HUES64 (cell line): ENCODE measurements around the gene DHRS4L2.
"Not testable (repeated sequence)": the region's sequence is repeated elsewhere in the genome, so short reads cannot be mapped to it uniquely, and the experiment has no call there.

ENCODE experiments used
- H3K27ac ChIP-seq: 2 replicates; pipeline ENCODE4 v1.7.0; 2013; ENCODE audit warnings: low read depth, low read length, inconsistent platforms
- H3K27me3 ChIP-seq: 2 replicates; pipeline ENCODE4 v1.6.1; 2013; ENCODE audit warnings: mild to moderate bottlenecking, low read length; ENCODE audit not compliant: insufficient read depth
- H3K36me3 ChIP-seq: 2 replicates; pipeline ENCODE4 v1.6.1; 2013; ENCODE audit warnings: mild to moderate bottlenecking, low read length; ENCODE audit not compliant: insufficient read depth
- H3K4me1 ChIP-seq: 2 replicates; pipeline ENCODE4 v1.6.1; 2013; ENCODE audit warnings: mild to moderate bottlenecking, low read length, moderate library complexity; ENCODE audit not compliant: insufficient read depth
- H3K4me3 ChIP-seq: 2 replicates; pipeline ENCODE4 v1.5.1; 2013; ENCODE audit warnings: mild to moderate bottlenecking, low read length, moderate library complexity
- H3K9ac ChIP-seq: 2 replicates; pipeline ENCODE4 v1.6.1; 2013; ENCODE audit warnings: mild to moderate bottlenecking, low read depth, low read length
- H3K9me3 ChIP-seq: 2 replicates; pipeline ENCODE4 v1.6.1; 2013; ENCODE audit warnings: low read depth, low read length; ENCODE audit not compliant: insufficient read depth
- WGBS: fragments of 150-250, 120-280 bp; methylation state at CpG from one replicate; pipeline ENCODE4 v1.1.7; 2013; ENCODE audit warnings: missing lambda C conversion rate; 5-methylcytosine and 5-hydroxymethylcytosine counted together

The DHRS4L2 gene

DNA sequence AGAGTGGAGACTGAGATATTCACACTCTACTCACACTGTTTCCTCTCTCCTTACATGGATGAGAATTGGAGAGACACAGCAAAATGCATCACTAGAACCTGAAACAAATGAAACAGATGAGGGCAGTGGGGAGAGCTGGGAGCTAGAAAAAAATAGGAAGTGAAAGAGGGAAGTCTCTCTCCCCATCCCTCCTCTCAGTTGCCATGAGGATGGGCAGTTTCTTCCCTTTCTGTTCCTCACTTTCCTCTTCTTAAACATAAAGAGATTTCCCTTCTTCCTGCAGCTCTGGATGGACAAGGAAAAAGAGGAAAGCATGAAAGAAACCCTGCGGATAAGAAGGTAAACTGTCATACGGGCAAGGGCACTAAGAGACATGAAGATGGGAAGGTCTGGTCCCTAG lies 60.3 kb downstream of the DHRS4L2 start:
- H3K36me3 ChIP-seq, H3K4me1 ChIP-seq, H3K4me3 ChIP-seq, H3K9me3 ChIP-seq, H3K27ac ChIP-seq, H3K27me3 ChIP-seq, H3K9ac ChIP-seq: not testable (repeated sequence)
- WGBS: 93% methylated on average over 2 of the region's 2 CpGs

DNA sequence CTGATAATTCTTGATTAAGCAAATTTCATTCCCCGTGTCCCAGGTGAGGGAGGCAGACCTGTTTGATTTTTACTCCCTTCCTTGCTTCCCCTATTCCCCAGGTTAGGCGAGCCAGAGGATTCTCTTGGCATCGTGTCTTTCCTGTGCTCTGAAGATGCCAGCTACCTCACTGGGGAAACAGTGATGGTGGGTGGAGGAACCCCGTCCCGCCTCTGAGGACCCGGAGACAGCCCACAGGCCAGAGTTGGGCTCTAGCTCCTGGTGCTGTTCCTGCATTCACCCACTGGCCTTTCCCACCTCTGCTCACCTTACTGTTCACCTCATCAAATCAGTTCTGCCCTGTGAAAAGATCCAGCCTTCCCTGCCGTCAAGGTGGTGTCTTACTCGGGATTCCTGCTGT lies 62.0 kb downstream of the DHRS4L2 start:
- not testable (repeated sequence) for H3K9ac ChIP-seq, H3K36me3 ChIP-seq, H3K4me1 ChIP-seq, H3K9me3 ChIP-seq, H3K27me3 ChIP-seq, H3K27ac ChIP-seq
- WGBS: 66% methylated on average over 8 of the region's 8 CpGs
- H3K4me3 ChIP-seq: peak overlapping the region; percentile 61; the same call in 1 of the 2 replicates

DNA sequence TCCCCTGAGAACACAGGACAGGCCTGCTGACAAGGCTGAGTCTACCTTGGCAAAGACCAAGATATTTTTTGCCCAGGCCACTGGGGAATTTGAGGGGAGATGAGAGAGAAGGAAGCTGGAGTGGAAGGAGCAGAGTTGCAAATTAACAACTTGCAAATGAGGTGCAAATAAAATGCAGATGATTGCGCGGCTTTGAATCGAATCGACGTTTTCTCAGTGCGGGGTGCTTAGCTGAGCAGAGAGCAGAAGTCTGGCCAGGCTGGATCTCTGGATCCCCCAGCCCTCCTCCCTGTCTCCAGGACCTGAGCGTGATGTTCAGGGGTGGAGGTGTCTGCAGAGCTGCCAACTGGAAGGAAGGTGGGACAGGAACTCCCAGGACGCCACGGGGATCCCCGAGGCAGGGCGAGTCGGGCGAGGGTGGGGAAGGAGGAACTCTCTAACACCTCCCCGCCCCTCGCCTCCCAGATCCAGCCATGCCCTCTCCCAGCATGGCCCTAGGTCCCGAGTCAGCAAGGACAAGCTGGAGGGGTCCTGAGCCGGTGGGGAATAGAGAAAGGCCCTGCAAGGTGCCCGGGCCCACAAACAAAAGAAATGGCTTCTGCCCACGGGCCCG lies 62.6 kb downstream of the DHRS4L2 start:
- Histone ChIP-seq H3K27me3 (peaks cover 9% of the 10 kb centered on the region; the same call in 1 of the 2 replicates), H3K27ac (0 out of 2 replicates have a peak overlapping the region, but pooled peaks have one; percentile 4), H3K4me1 (no peaks in the 10 kb centered on the region), H3K9me3 (no peaks in the 10 kb centered on the region), H3K4me3 (peak overlapping the region; percentile 61), H3K36me3 (no peaks in the 10 kb centered on the region), H3K9ac (peak overlapping the region; percentile 82)
- 11% methylated on average over 16 of the region's 20 CpGs for WGBS

DNA sequence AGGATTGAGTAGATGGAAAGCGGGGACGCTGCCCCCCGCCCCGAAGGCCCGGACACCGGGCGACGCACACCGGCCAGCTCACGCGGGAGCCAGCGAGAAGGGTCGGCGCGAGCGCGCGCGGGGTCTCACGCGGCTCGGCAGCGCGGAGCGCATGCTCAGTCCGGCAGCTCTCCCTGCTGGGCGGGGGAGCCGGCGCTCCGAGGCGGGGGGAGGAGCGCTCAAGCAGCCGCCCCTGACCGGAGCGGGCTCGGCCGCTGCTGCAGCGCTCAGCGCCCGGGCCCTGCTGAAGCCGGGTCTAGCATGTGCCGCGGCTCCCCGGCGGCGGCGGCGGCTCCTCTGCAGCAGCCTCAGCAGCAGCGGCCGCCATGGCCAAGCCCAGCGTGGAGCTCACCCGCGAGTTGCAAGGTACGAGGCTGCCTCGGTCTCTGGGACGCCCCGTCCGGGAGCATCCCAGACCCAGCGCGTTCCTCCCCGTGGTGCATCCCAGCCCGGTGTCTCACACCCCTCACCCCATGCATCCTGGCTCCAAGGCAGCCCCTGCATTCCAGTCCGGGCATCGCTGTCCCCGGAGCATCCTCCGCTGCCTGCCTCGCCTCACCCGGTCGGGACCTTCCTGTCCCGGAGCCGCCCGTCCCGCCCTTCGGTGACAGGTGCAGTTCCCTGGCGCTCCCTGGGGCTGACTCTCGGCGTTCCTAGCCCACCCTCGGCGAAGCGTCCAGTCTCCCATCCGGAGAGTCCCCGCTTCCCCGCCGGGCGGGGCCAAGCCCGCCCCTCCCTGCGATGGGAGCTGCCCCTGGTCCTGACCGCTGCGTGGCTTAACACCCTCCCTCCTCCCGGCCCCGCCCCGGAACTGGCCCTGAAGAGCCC lies 63.3 kb downstream of the DHRS4L2 start, which contains the start of gene CARMIL3:
TSS of gene CARMIL3 (plus strand) at position 221 of the 867 bp plus-strand sequence. CDS start at position 366, 145 bp downstream.
- H3K4me3 ChIP-seq: peak within 1 kb of the TSS; percentile 61
- 0 out of 2 replicates have a peak within 1 kb of the TSS, but pooled peaks have one; percentile 4 for H3K27ac ChIP-seq
- under 1% methylated on average over 92 of the region's 92 CpGs for WGBS
- no peaks in the 10 kb centered on the region for H3K9me3 ChIP-seq
- H3K36me3 ChIP-seq: no peaks in the 10 kb centered on the region
- peak within 1 kb of the TSS; percentile 82 for H3K9ac ChIP-seq
- no peaks in the 10 kb centered on the region for H3K4me1 ChIP-seq
- H3K27me3 ChIP-seq: peaks cover 9% of the 10 kb centered on the region; the same call in 1 of the 2 replicates

DNA sequence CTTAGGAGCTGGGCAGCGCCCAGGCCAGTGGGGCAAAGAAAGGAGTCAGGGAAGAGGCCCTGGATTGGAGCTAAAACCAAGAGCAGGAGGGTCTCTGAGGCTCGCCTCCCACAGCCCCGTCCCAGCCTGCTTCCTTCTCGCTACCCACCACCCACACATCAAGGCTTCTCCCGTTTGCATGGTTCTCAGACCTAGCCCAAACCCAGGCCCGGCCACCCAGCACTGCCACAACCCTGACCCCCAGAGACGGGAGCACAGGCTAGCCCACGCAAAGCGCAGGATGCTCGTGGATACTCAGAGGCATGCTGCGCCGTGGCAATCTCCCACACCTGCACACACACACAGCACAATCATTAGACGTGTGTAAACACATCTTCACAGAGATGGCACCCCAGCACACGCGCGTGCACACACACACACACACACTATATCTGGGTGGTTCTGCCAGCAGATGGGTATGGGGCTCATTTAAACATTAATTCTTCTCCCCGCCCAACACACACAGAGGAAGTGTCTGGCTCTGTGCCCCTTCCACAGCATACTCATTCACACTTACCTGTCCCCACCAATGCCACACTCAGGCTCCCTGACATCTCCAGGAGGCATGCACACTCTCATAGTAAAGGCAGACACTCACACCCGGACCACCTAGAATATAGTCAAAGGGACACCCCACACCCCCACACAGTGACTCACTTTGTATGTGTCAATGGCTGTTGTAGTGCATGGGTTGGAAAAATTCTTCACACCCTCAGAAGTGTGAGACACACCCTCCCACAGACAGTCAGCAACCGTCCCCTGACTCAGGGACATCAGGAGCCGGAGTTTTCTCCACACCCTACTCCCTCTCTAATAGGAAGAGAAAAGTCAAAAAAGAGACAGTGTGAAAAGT lies 64.2 kb downstream of the DHRS4L2 start:
- H3K4me3 ChIP-seq: peak overlapping the region; percentile 61
- H3K9me3 ChIP-seq: no peaks in the 10 kb centered on the region
- no peaks in the 10 kb centered on the region for H3K36me3 ChIP-seq
- H3K27me3 ChIP-seq: peaks cover 6% of the 10 kb centered on the region; the same call in 1 of the 2 replicates
- H3K9ac ChIP-seq: no peak overlapping the region
- H3K27ac ChIP-seq: no peak overlapping the region
- 71% methylated on average over 19 of the region's 20 CpGs for WGBS
- no peaks in the 10 kb centered on the region for H3K4me1 ChIP-seq

DNA sequence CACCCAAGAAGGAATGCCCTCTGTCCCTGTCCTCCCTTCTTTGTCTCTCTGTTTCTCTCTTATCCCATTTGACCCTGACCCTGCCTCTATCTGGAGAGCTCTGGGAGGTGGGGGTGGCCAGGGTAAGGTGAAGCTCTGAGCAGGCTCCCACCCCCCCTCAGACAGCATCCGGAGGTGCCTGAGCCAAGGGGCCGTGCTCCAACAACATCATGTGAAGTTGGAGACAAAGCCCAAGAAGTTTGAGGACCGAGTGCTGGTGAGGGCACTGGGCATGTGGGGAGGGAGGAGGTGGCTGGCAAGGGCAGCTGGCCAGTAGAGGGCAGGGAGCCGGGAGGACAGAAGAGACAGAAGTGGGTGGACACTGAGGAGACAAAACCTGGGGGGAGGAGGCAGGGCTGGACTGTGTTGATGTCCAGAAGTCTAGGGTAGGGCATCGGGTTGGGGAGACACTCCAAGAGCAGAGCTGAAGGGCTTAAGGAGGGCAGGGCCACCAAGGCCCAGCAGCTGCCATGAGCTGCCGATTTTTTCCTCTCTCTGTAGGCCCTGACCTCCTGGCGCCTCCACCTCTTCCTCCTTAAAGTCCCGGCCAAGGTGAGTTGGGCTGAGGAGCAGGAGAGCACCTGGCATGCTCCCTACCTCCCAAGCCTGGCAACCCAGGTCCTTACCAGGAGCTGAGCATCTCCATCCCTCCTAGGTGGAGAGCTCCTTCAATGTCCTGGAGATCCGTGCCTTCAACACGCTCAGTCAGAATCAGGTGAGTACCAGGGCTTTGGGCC lies 65.0 kb downstream of the DHRS4L2 start:
- H3K4me3 ChIP-seq: no peak overlapping the region
- 86% methylated on average over 10 of the region's 10 CpGs for WGBS
- H3K4me1 ChIP-seq: no peaks in the 10 kb centered on the region
- peaks cover 6% of the 10 kb centered on the region; the same call in 1 of the 2 replicates for H3K27me3 ChIP-seq
- no peak overlapping the region for H3K27ac ChIP-seq
- H3K9me3 ChIP-seq: no peaks in the 10 kb centered on the region
- H3K9ac ChIP-seq: no peak overlapping the region
- H3K36me3 ChIP-seq: no peaks in the 10 kb centered on the region

DNA sequence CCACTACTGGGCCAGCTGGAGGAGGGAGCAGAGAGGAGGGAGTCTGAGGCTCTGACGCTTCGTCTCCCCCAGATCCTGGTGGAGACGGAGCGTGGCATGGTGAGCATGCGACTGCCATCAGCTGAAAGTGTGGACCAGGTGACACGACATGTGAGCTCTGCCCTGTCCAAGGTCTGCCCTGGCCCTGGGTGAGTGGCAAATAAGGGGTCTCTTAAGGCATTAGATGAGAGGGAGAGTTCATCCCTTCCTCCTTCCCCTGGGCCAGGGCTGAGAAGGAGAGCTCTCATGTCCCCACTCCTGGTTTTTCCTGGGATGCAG lies 65.6 kb downstream of the DHRS4L2 start:
- Histone ChIP-seq H3K9me3 (no peaks in the 10 kb centered on the region), H3K4me1 (no peaks in the 10 kb centered on the region), H3K27ac (no peak overlapping the region), H3K36me3 (no peaks in the 10 kb centered on the region), H3K4me3 (no peak overlapping the region), H3K27me3 (peaks cover 6% of the 10 kb centered on the region; the same call in 1 of the 2 replicates), H3K9ac (no peak overlapping the region)
- WGBS: 86% methylated on average over 6 of the region's 6 CpGs

DNA sequence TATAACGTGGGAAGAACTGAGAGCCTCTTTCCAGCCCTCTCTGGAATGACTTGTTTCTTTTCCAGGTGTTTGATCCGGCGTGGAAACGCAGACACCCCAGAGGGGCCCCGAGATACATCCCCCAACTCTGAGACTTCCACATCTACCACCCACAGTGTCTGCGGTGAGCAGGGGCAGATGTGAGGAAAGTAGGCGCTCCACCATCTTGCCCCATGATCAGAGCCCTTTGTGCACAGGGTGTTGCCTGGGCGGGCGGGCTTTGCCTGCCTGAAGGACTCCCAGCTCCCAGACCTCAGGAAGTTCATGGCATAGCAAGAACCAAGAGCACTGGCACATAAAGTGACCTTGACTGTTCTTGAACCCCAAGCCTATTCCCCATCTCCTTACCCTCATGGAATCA lies 65.9 kb downstream of the DHRS4L2 start:
- WGBS: 89% methylated on average over 9 of the region's 9 CpGs
- H3K4me3 ChIP-seq: no peak overlapping the region
- H3K27me3 ChIP-seq: peaks cover 6% of the 10 kb centered on the region; the same call in 1 of the 2 replicates
- H3K9me3 ChIP-seq: no peaks in the 10 kb centered on the region
- H3K9ac ChIP-seq: no peak overlapping the region
- H3K36me3 ChIP-seq: no peaks in the 10 kb centered on the region
- no peak overlapping the region for H3K27ac ChIP-seq
- H3K4me1 ChIP-seq: no peaks in the 10 kb centered on the region
